ENCODE measurements around the gene PRR20G. TPM values are rescaled to one million over a fixed set of nuclear protein-coding genes. Genes with fewer than 3 reads are reported as not detected.

Gene PRR20G
- total RNA-seq (not detected), polyA plus RNA-seq (not detected)

DNA sequence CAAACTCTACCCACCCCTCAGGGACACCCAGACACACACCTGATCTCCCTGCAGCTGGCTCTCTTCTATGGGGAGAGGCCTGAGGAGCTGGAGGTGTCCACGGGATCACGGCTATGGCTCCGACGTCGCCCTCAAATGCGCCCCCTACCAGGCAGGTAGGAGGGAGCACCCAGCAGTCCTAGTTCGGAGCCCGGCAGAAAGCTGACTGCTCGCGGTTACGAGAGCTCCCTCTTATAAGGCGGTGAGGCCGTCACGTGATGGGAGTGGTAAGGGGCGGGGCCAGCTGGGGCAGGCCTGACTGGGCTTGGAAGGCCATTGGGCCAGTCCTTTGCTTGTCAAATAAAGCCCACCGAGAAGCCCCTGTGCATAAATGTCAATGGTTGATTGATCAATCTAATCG, at the start of gene PRR20G:
Gene PRR20G, minus strand, starts transcription at position 207 of the 400 bp plus-strand sequence. CDS start 681 bp downstream, outside the sequence.
- Histone ChIP-seq H3K36me3 (ENCODE audit: insufficient read depth) (no peaks in the 10 kb centered on the region), H3K4me3 (ENCODE audit: low read depth, low read length) (no peak within 1 kb of the TSS), H3K4me1 (ENCODE audit: insufficient read depth) (no peaks in the 10 kb centered on the region), H3K27ac (ENCODE audit: low read depth) (no peak within 1 kb of the TSS)
- DNase-seq (ENCODE audit: extremely low spot score): no peak
- 83% methylated on average over 17 of the region's 17 CpGs for WGBS

GRCh38 chr3:127337001-127337400, 49.2 kb upstream of the PRR20G start:
- Histone ChIP-seq H3K27ac (ENCODE audit: low read depth) (no peak overlapping the region), H3K4me3 (ENCODE audit: low read depth, low read length) (no peak overlapping the region), H3K4me1 (ENCODE audit: insufficient read depth) (no peaks in the 10 kb centered on the region), H3K36me3 (ENCODE audit: insufficient read depth) (no peaks in the 10 kb centered on the region)
- DNase-seq (ENCODE audit: extremely low spot score): no peak
- 85% methylated on average over 7 of the region's 7 CpGs for WGBS

GRCh38 chr3:127336101-127336500, 48.3 kb upstream of the PRR20G start:
- H3K4me1 ChIP-seq (ENCODE audit: insufficient read depth): no peaks in the 10 kb centered on the region
- DNase-seq (ENCODE audit: extremely low spot score): no peak
- no peak overlapping the region for H3K4me3 ChIP-seq (ENCODE audit: low read depth, low read length)
- no peak overlapping the region for H3K27ac ChIP-seq (ENCODE audit: low read depth)
- 68% methylated on average over 5 of the region's 5 CpGs for WGBS
- H3K36me3 ChIP-seq (ENCODE audit: insufficient read depth): no peaks in the 10 kb centered on the region

DNA sequence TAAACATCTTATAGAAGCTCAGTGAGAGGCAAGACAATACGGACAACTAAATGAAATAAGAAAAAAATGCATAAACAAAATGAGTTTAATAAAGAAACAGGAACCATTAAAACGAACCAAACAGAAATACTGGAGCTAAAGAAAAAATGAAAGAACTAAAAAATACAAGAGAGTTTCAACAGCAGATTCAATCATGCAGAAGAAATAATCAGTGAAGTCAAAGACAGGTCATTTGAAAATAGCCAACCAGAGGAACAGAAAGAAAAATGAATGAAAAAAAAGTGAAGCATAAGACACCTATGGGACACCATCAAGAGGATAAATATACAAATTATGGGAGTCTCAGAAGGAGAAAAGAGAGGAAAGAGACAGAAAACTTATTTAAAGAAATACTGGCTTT, 42.5 kb upstream of the PRR20G start:
- Histone ChIP-seq H3K4me3 (ENCODE audit: low read depth, low read length) (no peak overlapping the region), H3K27ac (ENCODE audit: low read depth) (no peak overlapping the region), H3K4me1 (ENCODE audit: insufficient read depth) (no peaks in the 10 kb centered on the region), H3K36me3 (ENCODE audit: insufficient read depth) (no peaks in the 10 kb centered on the region)
- no peak for DNase-seq (ENCODE audit: extremely low spot score)
- 68% methylated on average over 2 of the region's 2 CpGs for WGBS

- Histone ChIP-seq H3K36me3 (ENCODE audit: insufficient read depth) (no peaks in the 10 kb centered on the region), H3K27ac (ENCODE audit: low read depth) (no peak overlapping the region), H3K4me3 (ENCODE audit: low read depth, low read length) (no peak overlapping the region), H3K4me1 (ENCODE audit: insufficient read depth) (no peaks in the 10 kb centered on the region)
- no peak for DNase-seq (ENCODE audit: extremely low spot score)
- 73% methylated on average over 2 of the region's 2 CpGs for WGBS
Observed at GRCh38 chr3:127329631-127330285, 41.9 kb upstream of the PRR20G start.

DNA sequence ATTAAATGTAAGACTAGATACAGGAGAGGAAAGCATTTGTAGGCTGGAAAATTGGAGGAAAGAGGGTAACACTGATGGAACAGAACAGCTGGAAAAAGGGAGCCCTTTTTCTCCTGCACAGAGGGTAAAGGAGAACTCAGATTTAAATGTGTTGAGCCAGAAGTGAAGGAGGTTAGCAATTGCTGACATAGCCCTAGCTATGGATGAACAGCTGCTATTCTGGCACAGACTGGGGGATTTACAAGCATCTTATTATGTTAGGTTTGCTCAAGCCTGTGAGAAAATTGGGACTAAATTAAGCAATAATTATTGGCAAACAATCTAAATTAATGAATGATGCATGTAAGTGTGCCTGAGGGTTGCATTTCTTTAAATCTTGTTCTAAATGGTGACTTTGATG, 40.6 kb upstream of the PRR20G start:
- DNase-seq (ENCODE audit: extremely low spot score): no peak
- H3K4me1 ChIP-seq (ENCODE audit: insufficient read depth): no peaks in the 10 kb centered on the region
- H3K36me3 ChIP-seq (ENCODE audit: insufficient read depth): no peaks in the 10 kb centered on the region
- H3K27ac ChIP-seq (ENCODE audit: low read depth): no peak overlapping the region
- H3K4me3 ChIP-seq (ENCODE audit: low read depth, low read length): no peak overlapping the region

DNA sequence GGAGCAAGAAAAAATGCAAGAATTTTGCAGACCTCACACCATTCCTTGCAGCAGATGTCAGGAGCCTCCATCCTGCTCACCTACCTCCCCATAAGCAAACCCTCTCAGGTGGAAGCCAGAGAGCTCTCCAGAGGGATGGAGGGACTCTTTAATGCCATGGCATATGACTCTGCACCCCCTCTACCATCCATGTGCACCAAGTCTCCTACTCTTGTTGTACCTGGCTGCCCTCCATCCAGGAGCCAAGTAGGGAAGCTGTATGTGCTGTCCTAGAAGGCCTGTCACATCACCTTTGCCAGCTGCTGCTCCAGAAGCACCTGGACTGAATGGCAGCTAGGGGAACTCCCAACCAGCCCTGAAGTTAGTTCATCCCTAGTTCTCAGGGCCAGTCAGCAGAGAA, 38.5 kb upstream of the PRR20G start:
- Histone ChIP-seq H3K27ac (ENCODE audit: low read depth) (no peak overlapping the region), H3K4me1 (ENCODE audit: insufficient read depth) (no peaks in the 10 kb centered on the region)
- no peak for DNase-seq (ENCODE audit: extremely low spot score)

GRCh38 chr3:127325629-127325961, 37.7 kb upstream of the PRR20G start:
- H3K4me1 ChIP-seq (ENCODE audit: insufficient read depth): no peaks in the 10 kb centered on the region
- WGBS: 96% methylated on average over 1 of the region's 1 CpG
- H3K27ac ChIP-seq (ENCODE audit: low read depth): no peak overlapping the region
- DNase-seq (ENCODE audit: extremely low spot score): no peak
- H3K4me3 ChIP-seq (ENCODE audit: low read depth, low read length): no peak overlapping the region
- no peaks in the 10 kb centered on the region for H3K36me3 ChIP-seq (ENCODE audit: insufficient read depth)

More for the DNA sequence above, 38.5 kb upstream of the PRR20G start:
- Histone ChIP-seq H3K36me3 (ENCODE audit: insufficient read depth) (no peaks in the 10 kb centered on the region), H3K4me3 (ENCODE audit: low read depth, low read length) (no peak overlapping the region)

DNA sequence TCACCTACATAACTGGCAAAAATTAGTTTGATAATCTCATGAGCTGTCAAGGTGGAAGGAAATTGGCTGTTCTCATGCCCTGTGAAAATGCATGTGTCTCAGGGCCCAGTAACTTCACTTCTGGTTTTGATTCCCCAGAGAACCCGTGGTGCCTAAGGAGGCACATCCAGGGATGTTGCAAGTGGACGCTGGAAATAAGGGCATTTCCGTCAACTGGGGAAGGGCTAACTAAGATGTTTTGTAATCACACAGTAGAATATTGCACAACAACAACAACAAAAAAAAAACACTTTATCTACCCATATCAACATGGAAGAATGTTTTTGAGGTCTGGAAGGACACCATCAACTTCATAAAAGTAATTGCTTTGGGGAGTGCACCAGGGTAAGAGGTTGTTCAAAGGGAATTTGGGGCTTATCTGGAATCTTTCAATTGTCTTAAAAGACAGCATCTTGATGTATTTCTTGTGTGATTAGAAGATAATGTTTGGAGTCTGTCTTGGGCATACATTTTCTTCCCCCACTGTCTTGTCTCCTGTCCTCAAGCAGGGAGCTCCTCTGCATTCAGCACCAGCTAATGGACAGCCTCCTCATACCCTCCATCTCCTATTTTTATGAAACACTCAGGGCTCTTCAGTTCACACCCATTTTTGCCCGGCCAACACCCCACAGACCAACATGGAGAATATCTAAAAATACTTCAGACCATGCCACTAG, 37.2 kb upstream of the PRR20G start:
- 77% methylated on average over 4 of the region's 4 CpGs for WGBS
- H3K36me3 ChIP-seq (ENCODE audit: insufficient read depth): no peaks in the 10 kb centered on the region
- H3K4me1 ChIP-seq (ENCODE audit: insufficient read depth): no peaks in the 10 kb centered on the region
- no peak overlapping the region for H3K4me3 ChIP-seq (ENCODE audit: low read depth, low read length)
- H3K27ac ChIP-seq (ENCODE audit: low read depth): no peak overlapping the region
- DNase-seq (ENCODE audit: extremely low spot score): no peak

DNA sequence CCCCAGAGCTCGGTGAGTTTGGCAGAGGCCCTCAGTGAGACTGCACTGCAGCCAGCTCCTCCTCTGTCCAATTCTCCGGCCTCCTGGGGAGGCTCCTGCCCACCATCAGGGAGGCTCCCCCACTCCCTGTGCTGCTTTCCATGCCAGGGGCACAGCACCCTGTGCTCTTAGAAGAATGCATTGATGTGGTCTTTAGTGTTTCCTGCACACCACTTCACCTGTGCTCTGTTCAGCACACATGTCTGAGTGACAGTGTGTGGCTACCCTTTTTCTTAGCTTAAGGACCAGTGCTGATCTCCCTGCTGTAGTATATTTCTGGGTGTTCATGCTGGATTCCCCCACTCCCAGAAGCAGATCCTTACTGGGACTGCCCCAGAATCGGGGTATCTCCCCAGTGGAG, 36.2 kb upstream of the PRR20G start:
- H3K36me3 ChIP-seq (ENCODE audit: insufficient read depth): no peaks in the 10 kb centered on the region
- DNase-seq (ENCODE audit: extremely low spot score): no peak
- H3K4me1 ChIP-seq (ENCODE audit: insufficient read depth): no peaks in the 10 kb centered on the region
- H3K4me3 ChIP-seq (ENCODE audit: low read depth, low read length): no peak overlapping the region
- WGBS: 63% methylated on average over 3 of the region's 3 CpGs
- no peak overlapping the region for H3K27ac ChIP-seq (ENCODE audit: low read depth)

- no peak overlapping the region for H3K4me3 ChIP-seq (ENCODE audit: low read depth, low read length)
- no peaks in the 10 kb centered on the region for H3K36me3 ChIP-seq (ENCODE audit: insufficient read depth)
- WGBS: 72% methylated on average over 5 of the region's 5 CpGs
- DNase-seq (ENCODE audit: extremely low spot score): no peak
- H3K27ac ChIP-seq (ENCODE audit: low read depth): no peak overlapping the region
- H3K4me1 ChIP-seq (ENCODE audit: insufficient read depth): no peaks in the 10 kb centered on the region
Observed at GRCh38 chr3:127323581-127323980, 35.7 kb upstream of the PRR20G start.

- Histone ChIP-seq H3K36me3 (ENCODE audit: insufficient read depth) (no peaks in the 10 kb centered on the region), H3K4me1 (ENCODE audit: insufficient read depth) (no peaks in the 10 kb centered on the region), H3K4me3 (ENCODE audit: low read depth, low read length) (no peak overlapping the region), H3K27ac (ENCODE audit: low read depth) (no peak overlapping the region)
- no peak for DNase-seq (ENCODE audit: extremely low spot score)
- 76% methylated on average over 4 of the region's 4 CpGs for WGBS
Observed at GRCh38 chr3:127321371-127321770, 33.5 kb upstream of the PRR20G start.

- WGBS: 70% methylated on average over 4 of the region's 4 CpGs
Observed at GRCh38 chr3:127320529-127321121, 32.8 kb upstream of the PRR20G start.

GRCh38 chr3:127316685-127317084, 28.8 kb upstream of the PRR20G start:
- H3K36me3 ChIP-seq (ENCODE audit: insufficient read depth): no peaks in the 10 kb centered on the region
- no peak overlapping the region for H3K27ac ChIP-seq (ENCODE audit: low read depth)
- H3K4me1 ChIP-seq (ENCODE audit: insufficient read depth): no peaks in the 10 kb centered on the region
- WGBS: 72% methylated on average over 7 of the region's 7 CpGs
- no peak for DNase-seq (ENCODE audit: extremely low spot score)
- no peak overlapping the region for H3K4me3 ChIP-seq (ENCODE audit: low read depth, low read length)

More at GRCh38 chr3:127320529-127321121, 32.8 kb upstream of the PRR20G start:
- Histone ChIP-seq H3K4me1 (ENCODE audit: insufficient read depth) (no peaks in the 10 kb centered on the region), H3K27ac (ENCODE audit: low read depth) (no peak overlapping the region), H3K36me3 (ENCODE audit: insufficient read depth) (no peaks in the 10 kb centered on the region), H3K4me3 (ENCODE audit: low read depth, low read length) (no peak overlapping the region)
- DNase-seq (ENCODE audit: extremely low spot score): no peak

All from urinary bladder (tissue), 4 donors.